HG03571 (cell line): ENCODE data around the gene ZNF750.

Source experiments
- ATAC-seq: cut with Tn5 transposase; IDR thresholded peaks from one replicate; pipeline ENCODE4 v1.9.1; 2021; ENCODE audit not compliant: unreplicated experiment

ZNF750 gene

DNA sequence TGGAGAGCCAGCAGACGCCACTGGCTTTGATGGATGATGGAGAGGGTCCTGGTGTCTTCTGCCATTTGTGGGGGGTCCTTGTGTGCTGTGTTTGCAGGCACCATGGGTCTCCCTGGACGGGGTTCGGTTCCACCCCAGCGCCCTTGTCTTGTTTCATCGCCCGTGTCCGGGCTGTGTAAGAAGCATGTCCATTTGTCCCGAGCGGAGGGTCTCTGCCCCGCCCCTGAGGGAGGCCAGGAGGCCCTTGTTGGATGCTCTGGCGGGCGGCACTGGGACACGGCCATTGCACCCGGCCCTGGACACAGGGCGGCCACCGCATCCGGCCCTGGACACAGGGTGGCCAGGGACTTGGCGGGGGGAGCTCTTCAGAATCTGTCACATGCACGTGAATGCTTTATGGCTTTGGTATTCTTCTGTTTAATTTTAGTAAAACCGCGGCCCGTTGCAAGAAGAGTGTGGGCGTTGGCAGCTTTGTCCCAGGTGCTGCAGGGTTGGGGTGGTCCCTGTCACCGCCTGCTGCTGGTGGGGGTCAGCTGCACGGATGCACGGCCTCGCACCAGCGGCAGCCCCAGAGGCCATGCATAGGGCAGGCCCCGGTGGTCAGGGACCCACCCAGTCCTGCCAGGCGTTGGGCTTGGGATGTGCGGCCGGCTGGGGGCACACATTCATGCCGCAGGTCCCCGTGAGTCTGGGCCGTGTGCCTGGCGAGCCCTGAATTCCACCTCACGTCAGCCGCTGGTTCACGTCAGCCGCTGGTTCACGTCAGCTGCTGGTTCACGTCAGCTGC, 21.0 kb upstream of the ZNF750 start:
- ATAC-seq, result no peak

DNA sequence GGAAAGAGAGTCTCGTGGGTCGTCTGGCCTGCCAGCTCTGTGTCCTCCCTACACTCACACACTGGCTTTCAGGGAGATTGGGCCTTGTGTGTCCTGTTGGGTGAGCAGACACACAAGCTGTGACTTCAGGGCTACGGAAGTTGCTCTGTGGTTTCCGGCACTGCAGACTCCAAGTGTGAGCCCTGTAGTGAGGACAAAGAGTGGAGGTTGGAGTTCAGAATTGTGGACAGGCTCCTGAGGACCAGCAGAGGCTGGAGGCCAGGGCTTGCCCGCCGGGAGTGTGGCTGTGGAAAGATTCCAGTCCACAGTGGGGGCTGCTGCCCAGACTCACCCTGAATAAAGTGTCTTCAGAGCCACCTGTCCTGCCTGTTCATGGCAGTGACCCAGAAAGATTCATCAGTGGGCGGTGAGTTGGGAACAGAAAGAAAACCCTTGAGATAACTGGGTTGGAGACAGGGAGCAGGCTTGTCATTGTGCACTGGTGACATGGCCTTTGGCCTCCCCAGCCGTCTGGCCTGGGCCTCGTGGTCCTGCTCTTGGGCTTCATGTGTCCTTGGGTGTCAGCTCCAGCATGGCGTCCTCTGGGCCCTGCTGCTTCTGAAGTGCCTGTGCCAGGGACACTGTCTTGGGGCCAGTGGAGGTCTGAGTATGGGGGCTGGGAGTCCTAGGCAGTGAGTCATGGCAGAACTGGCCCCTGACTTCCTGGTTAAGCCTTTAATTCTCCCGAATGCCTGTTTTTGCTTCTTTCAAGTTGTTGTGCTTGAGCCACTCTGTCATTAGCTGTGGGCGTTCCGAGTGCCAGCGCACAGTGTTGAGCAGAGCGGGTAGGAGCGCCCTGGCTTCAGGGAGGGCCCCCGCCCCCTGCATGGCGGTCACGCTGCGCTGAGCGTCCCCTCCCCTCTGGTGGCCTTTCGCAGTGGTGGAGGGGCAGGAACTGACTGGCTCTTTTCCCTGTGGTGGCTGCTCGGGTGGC, 19.9 kb upstream of the ZNF750 start:
- no peak for ATAC-seq

DNA sequence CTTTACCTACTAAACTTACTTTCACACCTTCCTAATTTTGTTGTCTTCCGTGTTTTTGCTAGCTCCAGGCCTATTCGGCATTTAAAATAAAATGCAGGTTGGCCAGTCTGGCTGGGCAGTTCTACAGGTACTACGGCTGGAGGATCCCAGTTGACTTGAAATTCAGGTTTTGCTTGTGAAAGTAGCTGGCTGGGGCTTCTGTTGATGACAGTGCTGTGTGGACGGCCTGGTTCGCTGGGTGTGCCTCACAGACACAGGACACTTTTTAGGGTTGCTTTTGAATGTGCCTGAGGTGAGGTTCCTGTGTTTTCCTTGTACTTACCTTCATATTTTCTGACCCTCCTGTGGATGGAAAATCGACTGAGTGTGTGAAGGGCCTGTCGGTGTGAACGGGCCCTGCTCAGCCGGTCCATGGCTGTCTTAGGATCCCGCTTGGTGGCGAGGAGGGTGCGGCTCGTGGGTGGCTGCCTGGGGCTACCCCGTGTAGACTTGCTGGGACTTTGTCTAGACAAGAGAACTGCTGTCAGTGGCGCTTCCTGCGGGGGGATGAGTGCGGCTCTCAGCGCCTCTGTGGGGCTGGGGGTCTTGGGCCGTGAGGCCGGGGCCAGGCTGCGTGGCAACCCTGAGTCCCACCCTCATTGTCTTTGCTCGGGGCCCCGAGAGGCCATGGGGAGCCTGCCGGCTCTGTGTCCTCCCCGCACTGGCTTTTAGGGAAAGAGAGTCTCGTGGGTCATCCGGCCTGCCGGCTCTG, 18.7 kb upstream of the ZNF750 start:
- ATAC-seq, result no peak

DNA sequence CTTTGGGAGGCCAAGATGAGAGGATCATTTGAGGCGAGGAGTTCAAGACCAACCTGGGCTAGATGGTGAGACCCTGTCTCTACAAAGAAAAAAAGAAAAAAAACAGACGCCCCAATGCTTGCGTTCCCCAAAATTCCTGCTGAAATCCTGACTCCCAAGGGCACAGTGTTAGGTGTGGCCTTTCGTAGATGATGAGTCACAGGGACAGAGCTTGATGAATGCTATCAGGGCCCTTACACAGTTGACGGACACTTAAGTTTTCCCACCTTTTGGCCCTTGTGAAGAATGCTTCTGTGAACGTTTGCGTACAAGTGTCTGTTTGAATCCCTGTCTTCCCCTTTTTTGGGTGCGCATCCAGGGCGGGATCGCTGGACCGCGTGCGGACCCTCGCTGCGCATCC, 16.5 kb upstream of the ZNF750 start:
- no peak for ATAC-seq

DNA sequence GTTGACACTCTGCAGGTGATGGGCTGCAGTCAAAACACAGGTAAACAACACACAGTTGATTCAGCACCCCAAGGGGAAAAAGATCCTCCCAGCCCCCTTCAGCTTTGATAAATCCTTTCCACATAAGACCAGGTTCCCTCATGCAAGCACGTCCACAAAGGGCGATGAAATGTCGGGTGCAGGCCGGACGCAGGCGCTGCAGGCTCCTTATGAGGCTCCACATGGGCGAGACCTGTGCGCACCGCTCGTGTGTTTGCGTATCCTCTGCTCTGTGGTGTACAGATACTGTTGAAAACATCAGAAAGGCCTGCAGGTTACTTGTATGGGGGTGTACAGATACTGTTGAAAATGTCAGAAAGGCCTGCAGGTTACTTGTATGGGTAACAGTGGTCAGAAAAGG, 14.4 kb upstream of the ZNF750 start:
- no peak for ATAC-seq

DNA sequence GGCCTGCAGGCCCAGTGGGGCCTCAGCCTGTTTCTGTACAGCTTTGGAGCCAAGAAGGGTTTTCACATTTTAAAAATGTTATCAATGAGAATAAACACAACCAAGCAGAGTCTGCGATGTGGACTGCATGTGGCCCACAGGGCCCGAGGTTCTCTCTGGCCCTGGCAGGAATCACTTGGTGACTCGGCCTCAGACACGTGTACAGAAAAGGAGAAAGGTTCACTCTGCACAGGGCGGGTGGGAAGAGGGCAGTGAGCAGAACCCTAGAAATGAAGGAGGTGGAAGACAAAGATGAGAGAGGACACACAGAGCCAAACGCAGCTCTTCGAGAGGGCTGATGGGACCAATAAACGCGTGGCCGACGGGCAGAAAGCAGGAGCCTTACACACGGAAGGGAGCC, 11.6 kb upstream of the ZNF750 start:
- ATAC-seq, result no peak

DNA sequence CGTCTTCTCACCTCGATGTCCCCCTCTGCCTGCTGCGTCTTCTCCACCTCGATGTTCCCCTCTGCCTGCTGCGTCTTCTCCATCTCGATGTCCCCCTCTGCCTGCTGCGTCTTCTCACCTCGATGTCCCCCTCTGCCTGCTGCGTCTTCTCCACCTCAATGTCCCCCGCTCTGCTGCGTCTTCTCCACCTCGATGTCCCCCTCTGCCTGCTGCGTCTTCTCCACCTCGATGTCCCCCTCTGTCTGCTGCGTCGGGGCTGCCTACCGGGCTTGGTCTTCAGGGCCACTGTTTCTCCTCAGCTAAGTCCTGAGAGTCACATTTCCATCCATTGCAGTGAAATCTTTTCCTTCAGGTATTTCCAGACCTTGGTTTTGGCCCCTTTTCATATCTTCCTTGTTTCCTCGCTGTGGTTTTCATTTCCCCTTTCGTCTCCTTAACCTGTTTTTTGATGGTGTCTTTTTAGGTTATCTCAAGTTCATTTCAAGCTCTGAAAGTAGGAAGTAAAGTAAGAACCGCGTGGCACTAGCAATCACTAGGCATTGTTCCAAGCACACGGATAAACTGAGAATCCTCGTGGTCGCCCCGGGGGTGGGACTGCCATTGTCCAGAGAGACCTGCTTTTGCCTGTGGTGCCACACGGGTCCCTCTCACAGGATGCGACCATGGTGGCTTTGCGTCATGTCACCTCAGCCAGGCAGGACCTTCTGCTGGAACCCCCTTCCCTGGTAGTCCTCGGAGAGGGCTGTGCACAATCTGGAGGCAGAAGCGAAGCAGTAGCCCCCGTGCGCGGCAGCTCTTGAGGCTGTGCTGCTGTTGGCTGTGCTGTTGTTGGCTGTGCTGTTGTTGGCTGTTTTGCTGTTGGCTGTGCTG, 9.5 kb upstream of the ZNF750 start:
- no peak for ATAC-seq

DNA sequence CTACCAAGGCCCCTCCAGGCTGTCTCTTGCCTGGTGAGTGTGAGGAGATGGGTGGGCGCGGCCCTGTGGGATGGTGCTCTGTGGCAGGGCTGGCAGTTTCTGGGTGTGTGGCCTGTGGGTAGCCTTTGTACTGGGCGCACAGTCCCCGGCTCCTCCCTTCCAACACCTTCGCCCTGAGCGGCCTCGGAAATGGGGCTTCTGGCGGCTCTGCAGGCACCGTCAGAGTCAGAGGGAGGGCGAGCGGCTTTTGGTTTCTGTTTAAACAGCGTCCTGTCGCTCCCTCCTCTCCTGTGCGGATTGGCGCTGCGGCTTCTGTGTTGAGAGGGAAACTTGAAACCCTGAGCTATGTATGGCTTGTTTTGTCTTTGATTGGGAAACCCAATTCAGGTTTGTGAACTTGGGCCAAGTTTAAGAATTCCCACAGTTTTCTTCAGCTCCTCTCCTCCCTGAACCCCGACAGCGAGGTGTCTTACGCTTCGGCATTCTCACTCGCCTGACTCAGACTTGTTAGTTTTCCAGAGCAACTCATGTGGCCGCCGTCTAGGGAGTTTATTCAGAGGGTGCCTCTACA, 8.3 kb upstream of the ZNF750 start:
- no peak for ATAC-seq

DNA sequence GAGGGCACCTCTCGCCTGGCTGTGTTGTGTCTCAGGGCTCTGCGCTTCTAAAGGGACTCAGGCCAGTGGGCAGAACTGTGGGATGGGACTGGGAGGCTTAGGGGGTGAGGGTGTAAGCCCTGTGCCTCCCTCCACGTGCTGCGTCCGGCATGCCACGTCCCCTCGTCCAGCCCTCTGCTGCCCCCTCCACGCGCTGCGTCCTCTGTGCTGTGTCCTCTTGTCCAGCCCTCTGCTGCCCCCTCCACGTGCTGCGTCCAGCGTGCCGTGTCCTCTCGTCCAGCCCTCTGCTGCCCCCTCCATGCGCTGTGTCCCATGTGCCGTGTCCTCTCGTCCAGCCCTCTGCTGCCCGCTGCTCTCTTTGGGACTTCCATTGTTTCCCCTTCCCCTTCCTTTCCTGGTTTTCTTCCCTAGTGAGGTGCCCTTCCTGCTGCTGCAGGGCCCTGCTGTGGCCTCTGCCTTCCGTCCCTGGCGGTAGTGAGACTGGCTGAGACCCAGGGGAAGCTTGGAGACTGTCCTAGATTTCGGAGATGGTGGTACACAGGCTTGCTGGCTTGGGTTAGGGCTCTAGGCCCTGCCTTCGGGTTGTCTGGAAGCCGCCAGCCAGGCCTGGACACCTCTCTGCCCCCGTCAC, 6.4 kb upstream of the ZNF750 start:
- ATAC-seq, result no peak

DNA sequence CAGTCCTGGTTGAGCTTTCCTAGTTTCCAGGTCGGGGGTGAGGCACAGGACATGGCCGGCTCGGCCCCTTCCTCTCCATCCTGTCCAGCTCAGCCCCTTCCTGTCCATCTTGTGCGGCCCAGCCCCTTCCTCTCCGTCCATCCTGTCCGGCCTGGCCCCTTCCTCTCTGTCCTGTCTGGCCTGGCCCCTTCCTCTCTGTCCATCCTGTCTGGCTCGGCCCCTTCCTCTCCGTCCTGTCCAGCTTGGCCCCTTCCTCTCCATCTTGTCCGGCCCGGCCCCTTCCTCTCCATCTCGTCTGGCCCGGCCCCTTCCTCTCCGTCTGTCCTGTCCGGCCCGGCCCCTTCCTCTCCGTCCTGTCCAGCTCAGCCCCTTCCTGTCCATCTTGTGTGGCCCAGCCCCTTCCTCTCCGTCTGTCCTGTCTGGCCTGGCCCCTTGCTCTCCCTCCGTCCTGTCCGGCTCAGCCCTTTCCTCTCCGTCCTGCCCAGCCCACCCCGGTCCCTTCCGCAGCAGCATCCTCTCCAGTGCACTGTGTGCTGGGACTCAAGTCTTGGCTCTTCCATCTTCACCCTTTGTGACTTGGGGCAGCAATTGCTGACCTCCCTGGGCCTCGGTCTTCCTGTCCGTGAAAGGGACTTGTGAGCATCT, 5.5 kb upstream of the ZNF750 start:
- no peak for ATAC-seq

DNA sequence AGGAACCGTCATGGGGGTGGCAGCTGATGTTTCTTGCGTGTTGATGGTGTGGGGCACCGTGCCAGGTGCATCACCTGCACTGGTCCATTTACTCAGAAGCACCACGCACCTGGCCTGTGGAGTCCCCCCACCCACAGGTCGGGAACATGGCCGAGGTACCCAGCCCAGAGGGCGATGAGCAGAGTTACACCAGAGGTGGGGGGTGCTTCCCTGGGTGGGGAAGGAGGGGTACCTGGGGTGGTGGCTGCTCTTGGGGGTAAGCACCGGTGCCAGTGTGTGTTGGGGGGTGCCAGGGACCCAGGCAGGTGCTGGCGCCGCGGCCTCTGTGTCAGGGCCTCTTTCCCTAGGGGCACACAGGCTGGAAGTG, 5.0 kb upstream of the ZNF750 start:
- ATAC-seq, result no peak

DNA sequence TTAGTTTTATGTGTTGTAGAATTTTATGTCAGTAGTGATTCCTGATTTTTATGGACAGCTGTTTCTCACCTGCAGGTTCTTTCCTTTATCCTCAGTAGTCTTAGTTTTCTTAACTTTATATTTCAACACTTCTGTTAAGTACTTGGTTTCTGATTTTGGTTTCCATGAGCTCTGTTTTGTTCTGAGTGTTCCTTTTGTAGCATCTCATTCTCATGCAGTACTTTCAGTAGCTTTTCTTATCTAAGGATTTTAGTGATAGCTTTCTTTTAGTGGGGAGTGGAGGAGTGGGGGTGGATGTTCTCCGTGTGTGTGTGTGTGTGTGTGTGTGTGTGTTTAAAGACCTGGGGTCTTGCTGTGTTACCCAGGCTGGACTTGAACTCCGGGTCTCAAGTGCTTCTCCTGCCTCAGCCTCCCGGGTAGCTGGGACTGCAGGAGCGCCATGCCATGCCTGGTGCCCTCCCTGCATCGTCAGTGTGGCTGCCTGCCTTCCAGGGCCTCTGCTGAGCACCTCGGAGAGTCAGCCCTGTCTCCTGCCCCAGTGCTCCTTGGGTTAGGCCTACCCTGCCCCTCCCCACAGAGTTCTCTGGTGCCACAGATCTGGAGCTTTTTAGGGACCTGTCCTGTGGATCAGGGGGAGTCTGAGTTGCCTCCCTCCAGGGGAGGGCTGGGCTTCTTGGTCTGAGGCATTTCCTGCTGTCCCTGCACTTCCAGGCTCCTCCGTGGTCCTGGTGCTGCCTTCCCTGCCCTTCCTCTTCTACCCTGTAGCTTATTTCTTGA, 4.3 kb upstream of the ZNF750 start:
- ATAC-seq, result no peak

DNA sequence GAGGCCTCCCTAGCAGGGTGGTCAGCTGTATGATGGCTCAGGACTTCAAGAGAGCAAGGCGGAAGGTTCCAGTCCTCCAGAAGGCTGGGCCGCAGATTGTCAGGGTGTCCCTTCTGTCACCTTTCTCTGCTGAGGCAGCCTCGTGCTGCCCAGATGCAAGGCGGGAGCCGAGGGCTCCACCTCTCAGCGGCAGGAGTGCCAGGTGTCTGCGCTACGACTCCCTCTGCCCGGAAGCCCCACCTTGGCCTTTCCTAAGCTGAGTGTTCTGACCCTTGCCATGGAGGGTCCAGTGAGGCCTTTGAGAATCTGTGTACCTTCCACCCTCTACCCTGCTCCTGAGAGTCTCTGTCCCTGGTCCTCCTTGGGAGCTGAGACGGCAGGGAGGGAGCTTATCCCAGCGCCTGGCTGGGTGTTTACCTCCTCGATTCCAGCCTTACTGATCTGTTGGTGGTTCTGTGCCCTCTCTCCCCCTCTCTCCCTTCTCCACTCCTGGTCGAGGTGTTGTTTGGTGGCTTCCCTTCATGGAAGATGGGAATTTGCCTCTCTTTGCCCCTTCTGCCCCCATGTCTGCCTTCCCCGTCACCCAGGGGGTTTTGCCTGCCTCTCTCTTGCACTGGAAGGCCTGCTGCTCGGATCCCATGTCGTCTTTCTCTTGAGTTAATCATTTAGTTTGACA, 2.2 kb upstream of the ZNF750 start:
- ATAC-seq, result no peak

DNA sequence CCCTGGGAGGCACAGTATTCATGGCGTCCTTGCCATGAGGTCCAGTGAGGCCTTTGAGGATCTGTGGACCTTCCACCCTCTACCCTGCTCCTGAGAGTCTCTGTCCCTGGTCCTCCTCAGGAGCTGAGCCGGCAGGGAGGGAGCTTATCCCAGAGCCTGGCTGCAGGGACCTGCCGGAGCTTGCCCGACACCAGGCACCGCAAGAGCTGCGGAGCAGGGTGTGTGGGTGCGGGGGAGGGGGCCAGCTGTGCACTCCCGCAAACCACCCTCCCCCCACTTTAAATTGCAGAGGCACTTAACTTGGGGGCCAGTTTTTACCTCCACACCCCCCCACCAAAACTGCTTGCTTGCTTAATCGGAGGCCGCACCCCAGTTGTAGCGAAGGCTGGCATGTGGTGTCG, 609 bp upstream of the ZNF750 start:
- ATAC-seq, result no peak

DNA sequence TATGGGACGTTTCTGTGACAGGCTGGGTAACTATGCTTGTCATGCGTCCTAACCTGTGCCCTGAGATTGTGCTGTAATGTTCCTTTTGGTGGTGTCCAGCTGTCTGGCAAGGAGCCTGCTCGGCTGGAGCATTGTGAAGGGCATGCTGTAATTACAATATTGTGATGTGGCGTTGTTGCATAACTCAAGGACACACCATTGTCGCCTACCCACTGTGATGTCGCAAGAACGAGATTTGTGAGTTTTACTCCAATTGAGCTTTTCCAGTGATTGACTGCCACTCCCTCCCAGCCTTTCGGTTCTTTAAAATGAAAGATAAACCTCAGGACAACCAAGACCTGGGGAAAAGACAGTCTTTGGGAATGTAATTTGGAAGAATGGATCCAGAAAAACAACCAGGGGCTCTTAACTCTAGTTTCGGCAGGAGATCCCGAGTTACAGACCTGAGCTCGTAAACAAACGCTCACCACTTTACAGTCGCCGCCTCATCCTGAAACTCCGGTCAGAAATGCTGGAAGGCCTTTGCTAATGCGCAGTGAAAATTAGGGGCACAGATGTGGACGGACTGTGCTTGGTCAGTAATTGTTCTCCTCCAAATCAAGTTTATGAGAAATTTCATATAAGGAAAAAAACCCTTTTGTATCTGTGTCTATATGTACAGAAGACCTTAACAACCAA, 1.3 kb downstream of the ZNF750 start:
- no peak for ATAC-seq

DNA sequence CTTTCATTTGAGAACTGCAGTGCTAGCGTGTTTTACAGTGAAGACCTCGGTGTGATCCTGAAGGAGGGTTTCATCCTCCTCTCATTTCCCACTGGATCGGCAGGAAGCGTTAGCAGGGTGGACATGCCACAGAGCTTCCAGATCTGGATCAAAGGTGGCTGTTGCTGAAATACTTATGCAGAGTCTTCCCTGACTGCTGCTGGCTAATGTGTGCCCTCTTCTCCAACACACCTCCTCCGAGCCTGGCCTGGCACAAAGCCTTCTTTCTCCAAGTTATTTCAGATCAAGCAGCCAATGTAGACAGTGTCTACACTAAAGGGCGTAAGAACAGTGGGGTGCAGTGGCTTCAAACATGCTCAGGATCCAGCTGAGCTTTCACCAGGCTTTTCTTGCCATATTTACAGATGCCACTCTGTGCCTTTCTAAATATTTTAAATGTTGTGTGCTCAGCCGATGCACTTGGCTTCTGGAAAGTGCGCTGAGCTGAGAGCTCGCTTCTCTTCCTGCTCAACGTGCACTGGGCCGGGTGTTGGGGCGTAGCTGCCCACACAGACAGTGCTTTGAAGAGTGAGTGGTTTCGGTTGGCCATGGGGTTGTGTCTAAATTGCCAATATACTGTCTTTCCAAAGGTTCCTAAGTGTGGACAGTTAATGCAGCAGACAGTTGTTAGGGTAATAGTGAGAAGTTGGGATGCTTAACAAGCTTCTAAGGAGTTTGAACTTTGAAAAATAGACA, 2.1 kb downstream of the ZNF750 start:
- no peak for ATAC-seq
